ENCODE data around the gene GPHN.

The GPHN gene

GRCh38 chr14:67186172-67186768 lies 678.3 kb downstream of the GPHN start:
- DNase-seq = no peak

GRCh38 chr14:67186789-67187584 lies 679.0 kb downstream of the GPHN start:
- DNase-seq = no peak

DNA sequence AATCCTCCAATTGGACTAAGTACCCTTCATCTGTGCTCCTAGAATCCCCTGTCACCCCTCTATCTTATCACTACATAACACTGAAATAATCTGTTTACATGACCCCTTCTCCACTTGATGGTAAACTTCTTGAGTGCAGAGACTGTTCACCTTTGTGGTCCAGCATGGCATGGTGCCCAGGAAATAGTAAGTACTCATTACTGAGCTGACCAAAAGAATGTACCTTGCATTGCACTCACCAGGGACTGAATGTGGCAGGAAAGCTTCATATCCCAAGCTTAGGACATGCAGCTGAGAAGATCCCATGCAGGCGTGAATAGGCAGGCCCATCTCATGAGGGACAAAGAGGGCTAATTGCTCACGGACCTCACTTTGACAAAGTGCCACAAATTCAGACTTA lies 679.9 kb downstream of the GPHN start:
- no peak for DNase-seq

DNA sequence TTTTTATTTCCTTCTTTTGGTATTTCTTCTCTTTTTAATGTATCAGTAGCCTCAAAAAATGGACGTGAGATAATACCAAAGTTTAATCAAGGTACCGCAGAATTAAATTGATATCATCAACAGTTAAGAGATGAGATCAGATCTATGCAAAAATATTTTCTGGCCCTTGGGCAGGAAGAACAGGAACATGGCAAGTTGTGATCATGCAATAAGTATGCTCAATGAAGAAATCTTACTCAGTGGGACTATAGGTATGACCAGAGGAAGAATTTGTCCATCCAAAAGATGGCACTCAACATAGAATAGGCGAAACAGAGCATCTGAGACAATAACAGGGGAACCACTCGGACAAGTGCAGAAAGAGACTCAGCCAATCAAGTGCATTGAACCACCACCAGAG lies 680.4 kb downstream of the GPHN start:
- DNase-seq = no peak

DNA sequence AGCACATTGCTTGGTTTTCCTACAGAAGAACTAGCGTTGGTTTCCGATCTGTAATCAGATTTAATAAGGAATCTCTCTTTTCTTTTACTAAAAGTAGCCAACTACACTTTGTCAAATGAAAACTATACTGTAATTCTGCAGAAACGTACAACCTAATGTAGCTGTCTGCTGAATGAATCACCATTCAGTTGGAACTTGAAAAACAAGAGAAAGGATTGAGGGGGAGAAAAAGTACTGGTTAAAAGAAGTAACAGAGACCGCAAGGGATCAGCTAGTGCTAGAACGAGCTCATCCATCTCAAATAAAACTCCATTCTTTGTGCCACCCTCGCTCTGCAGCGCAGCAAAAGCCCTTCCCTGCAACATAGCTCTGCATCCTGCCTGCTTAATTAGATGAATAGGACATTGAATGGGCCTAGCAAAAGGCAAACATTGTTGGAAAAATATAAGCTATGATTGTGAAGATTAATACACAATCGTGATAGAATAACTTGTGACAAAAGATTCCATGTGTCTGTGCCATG lies 683.9 kb downstream of the GPHN start:
- DNase-seq = no peak

- DNase-seq = no peak
Observed at GRCh38 chr14:67192366-67192765, 684.4 kb downstream of the GPHN start.

DNA sequence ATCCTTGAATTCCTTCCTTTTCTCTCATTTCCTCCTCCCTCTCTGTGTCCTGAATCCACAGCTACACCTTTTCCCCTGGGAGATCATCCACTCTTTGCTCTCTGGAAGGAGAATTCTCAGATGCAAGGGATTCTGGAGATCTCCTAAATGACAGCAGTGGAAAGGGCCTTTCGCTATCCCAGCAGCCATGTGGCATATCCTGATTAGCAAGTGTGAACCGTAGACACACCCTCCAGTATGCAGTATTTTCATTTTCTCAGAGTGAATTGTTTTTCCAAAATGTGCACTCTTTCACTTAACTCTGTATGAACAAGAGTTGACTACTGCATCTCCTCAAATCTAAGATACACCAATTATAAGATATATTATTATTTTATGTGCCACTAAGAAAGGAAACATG lies 687.3 kb downstream of the GPHN start:
- DNase-seq = no peak

DNA sequence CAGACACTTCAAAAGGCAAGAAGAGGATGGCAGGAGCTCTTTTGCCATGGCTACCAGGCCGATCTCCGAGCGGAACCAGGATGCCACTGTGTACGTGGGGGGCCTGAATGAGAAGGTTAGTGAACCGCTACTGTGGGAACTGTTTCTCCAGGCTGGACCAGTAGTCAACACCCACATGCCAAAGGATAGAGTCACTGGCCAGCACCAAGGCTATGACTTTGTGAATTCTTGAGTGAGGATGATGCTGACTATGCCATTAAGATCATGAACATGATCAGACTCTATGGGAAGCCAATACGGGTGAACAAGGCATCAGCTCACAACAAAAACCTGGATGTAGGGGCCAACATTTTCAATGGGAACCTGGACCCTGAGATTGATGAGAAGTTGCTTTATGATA lies 691.1 kb downstream of the GPHN start:
- DNase-seq = no peak

DNA sequence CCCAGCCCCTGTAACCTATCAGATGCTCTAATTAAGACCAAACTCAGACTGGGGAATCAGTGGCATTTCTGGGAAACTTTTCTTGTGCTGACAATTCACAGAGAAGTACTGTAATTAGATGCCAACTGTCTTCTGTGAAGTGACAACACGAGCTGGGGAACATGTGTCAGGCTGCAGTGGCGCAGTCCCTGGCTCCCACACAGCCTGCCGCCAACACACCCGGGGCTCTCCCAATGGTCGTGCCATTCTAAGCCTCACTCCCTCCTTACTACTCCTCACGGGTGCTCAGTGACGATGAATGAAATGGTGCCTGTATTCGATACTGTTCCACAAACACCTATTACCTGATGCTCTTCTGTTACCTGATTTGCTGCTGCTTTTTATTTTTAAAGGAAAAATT lies 699.9 kb downstream of the GPHN start:
- DNase-seq = no peak

GRCh38 chr14:67218126-67218525 lies 710.2 kb downstream of the GPHN start:
- no peak for DNase-seq

GRCh38 chr14:67221248-67221981 lies 713.5 kb downstream of the GPHN start:
- DNase-seq = no peak

DNA sequence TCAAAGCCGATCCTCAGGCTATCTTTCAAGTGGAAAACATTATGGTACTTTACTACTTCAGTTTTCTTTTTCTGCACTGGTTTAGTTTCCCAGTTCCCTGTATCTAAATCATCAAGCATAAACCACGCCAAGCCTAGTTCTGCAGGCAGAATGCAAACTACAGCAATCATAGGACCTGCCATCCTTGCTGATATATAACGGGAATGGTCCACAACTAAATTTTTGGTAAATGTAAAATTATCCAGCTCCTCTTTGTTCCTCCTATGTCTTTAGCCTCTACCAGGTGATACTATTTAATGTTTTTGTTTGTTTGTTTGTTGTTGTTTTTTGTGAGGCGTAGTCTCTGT lies 714.0 kb downstream of the GPHN start:
- no peak for DNase-seq

DNA sequence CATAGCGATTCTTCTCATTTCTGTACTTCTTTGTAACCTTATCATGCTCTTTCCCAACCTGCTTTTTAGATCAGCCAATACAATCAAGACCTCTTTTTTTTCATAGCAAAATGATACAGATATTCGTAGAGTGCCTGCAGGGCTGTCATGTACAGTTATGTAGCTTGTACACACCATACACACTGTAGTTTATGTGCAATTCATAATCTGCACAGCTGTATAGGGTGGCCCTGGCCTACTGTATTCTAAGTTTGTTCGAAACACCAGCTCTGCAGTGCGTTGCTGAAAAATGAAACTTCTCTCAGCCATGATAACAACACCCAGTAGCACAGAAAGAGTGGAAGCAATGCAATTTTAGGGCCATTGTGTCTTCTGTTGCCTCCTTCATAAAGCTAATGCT lies 717.6 kb downstream of the GPHN start:
- no peak for DNase-seq

- no peak for DNase-seq
Observed at GRCh38 chr14:67228325-67228984, 720.5 kb downstream of the GPHN start.
